GM10266 (cell line): ENCODE results near the gene CDADC1.
"Not testable (repeated sequence)": the region's sequence is repeated elsewhere in the genome, so short reads cannot be mapped to it uniquely, and the experiment has no call there.

Experiments
- DNase-seq: peaks from one replicate; pipeline ENCODE4 v3.0.0; 2012; ENCODE audit errors: extremely low spot score
- CTCF ChIP-seq: IDR thresholded peaks from 2 replicates; pipeline ENCODE4 v1.5.1; 2012; ENCODE audit warnings: mild to moderate bottlenecking, low read depth; ENCODE audit not compliant: control insufficient read depth, insufficient read depth; ENCODE audit errors: missing control alignments

CDADC1 gene

GRCh38 chr13:49292742-49293486 lies 45.2 kb downstream of the CDADC1 start:
- TF ChIP-seq CTCF, result no peak
- no peak for DNase-seq

GRCh38 chr13:49294723-49295122 lies 47.0 kb downstream of the CDADC1 start:
- DNase-seq, result not testable (repeated sequence)

- no peak for TF ChIP-seq CTCF
- no peak for DNase-seq
These were observed 47.5 kb downstream of the CDADC1 start for GRCh38 chr13:49295244-49295643.

GRCh38 chr13:49296659-49297058 lies 48.9 kb downstream of the CDADC1 start:
- no peak for TF ChIP-seq CTCF
- no peak for DNase-seq

- DNase-seq, result no peak
- no peak for TF ChIP-seq CTCF
These were observed 49.6 kb downstream of the CDADC1 start for GRCh38 chr13:49297338-49297737.

- no peak for DNase-seq
- no peak for TF ChIP-seq CTCF
These were observed 50.7 kb downstream of the CDADC1 start for GRCh38 chr13:49298416-49298815.

GRCh38 chr13:49298903-49299605 lies 51.3 kb downstream of the CDADC1 start:
- no peak for DNase-seq
- TF ChIP-seq CTCF, result no peak
